ENCODE results near the gene FAU. TPM values are rescaled to one million over a fixed set of nuclear protein-coding genes. Genes with fewer than 3 reads are reported as not detected.

The FAU gene
- total and polyA plus RNA-seq, 7 donors, result 465 to 798 (median 639) TPM

DNA sequence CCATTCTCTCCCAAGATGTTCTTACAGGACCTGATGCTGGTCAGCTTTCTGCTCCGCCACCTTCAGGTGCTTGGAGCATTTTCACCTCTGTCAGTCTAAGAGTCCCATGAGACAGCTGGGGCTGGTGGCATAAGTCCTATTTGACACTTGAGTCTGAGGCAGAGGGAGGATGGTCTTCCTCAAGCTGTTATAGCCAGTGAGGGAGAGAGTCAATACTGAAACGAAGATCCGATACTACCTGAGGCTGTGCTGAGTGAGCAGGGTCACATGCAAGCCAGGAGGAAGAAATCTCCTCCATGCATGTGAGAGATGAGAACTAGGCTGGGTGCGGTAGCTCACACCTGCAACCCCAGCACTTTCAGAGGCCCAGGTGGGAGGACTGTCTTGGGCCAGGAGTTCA is 32.3 kb downstream of the FAU start:
- DNase-seq, result no peak
- no peak overlapping the region for H3K4me3 ChIP-seq
- H3K4me1 ChIP-seq, result peaks cover 12% of the 10 kb centered on the region
- intact Hi-C loops (cut with DNase I), result no loop called here
- no peak for ATAC-seq
- H3K27ac ChIP-seq, result no peak overlapping the region
- peaks cover 3 to 50% of the 10 kb centered on the region in 2 donors for H3K36me3 ChIP-seq (ENCODE audit: insufficient read depth in 1 of 2, low read depth in 1 of 2)
- no peak for TF ChIP-seq CTCF (IDR thresholded peaks at IDR 0.05)
- H3K9me3 ChIP-seq, result no peaks in the 10 kb centered on the region
- H3K27me3 ChIP-seq (ENCODE audit: insufficient read depth in 3 of 3, low read length in 2 of 3), result no peaks in the 10 kb centered on the region
- WGBS, 3 donors, result 92 to 95% (median 94%) methylated on average over 4 of the region's 4 CpGs

- TF ChIP-seq CTCF (IDR thresholded peaks at IDR 0.05), result no peak
- Histone ChIP-seq H3K36me3 (ENCODE audit: insufficient read depth in 1 of 2, low read depth in 1 of 2) (peaks cover 3 to 50% of the 10 kb centered on the region in 2 donors), H3K4me3 (no peak overlapping the region), H3K4me1 (peaks cover 23% of the 10 kb centered on the region), H3K27ac (no peak overlapping the region), H3K9me3 (no peaks in the 10 kb centered on the region), H3K27me3 (ENCODE audit: insufficient read depth in 3 of 3, low read length in 2 of 3) (no peaks in the 10 kb centered on the region)
- no peak for ATAC-seq
- 89 to 91% (median 90%) methylated on average over 15 of the region's 15 CpGs for WGBS, 3 donors
- intact Hi-C loops (cut with DNase I), result no loop called here
- no peak for DNase-seq
These were observed 34.1 kb downstream of the FAU start for GRCh38 chr11:65087827-65088226.

DNA sequence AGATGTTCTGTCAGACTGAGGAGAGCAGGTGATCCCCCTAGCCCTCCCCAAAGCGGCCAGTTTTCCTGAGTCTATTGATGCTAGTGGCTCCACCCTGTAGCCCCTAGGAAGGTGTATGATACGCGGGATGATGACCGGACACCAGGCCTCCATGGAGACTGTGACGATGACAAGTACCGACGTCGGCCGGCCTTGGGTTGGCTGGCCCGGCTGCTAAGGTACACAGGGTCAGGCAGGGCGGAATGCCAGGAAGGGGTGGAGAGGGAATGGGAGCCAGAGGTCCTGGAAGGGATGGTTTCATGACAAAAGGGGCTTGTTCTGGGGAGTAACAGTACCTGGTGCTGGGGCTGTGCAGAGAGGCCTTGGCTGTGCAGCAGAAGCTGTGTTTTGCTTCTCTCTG is 34.7 kb downstream of the FAU start:
- H3K36me3 ChIP-seq (ENCODE audit: insufficient read depth in 1 of 2, low read depth in 1 of 2), result peaks cover 3 to 50% of the 10 kb centered on the region in 2 donors
- peaks cover 23% of the 10 kb centered on the region for H3K4me1 ChIP-seq
- no peak for TF ChIP-seq CTCF (IDR thresholded peaks at IDR 0.05)
- intact Hi-C loops (cut with DNase I), result no loop called here
- no peak overlapping the region for H3K4me3 ChIP-seq
- DNase-seq (no peak), ATAC-seq (no peak)
- WGBS, 3 donors, result 84 to 91% (median 88%) methylated on average over 11 of the region's 11 CpGs
- H3K27ac ChIP-seq, result no peak overlapping the region
- H3K27me3 ChIP-seq (ENCODE audit: insufficient read depth in 3 of 3, low read length in 2 of 3), result no peaks in the 10 kb centered on the region
- H3K9me3 ChIP-seq, result no peaks in the 10 kb centered on the region

DNA sequence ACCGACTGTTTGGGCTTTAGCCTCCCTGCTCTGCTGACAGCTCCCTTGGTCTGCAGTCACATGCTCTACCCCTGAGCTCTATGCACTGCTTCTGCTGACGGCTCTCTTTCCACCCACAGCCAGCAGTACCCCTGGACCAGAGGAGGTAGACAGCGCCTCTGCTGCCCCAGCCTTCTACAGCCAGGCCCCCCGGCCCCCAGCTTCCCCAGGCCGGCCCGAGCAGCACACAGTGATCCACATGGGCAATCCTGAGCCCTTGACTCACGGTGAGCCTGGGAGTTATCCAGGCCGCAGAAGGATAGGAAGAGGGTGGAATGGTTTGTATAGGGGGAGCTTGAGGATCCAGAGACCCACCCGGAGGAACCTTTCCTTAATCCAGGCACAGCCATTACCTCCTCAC is 35.1 kb downstream of the FAU start:
- Histone ChIP-seq H3K4me1 (peaks cover 23% of the 10 kb centered on the region), H3K4me3 (no peak overlapping the region), H3K27ac (no peak overlapping the region), H3K27me3 (ENCODE audit: insufficient read depth in 3 of 3, low read length in 2 of 3) (no peaks in the 10 kb centered on the region), H3K36me3 (ENCODE audit: insufficient read depth in 1 of 2, low read depth in 1 of 2) (peaks cover 3 to 50% of the 10 kb centered on the region in 2 donors), H3K9me3 (no peaks in the 10 kb centered on the region)
- WGBS, 3 donors, result 88 to 91% (median 90%) methylated on average over 9 of the region's 9 CpGs
- TF ChIP-seq CTCF (IDR thresholded peaks at IDR 0.05), result no peak
- no peak for ATAC-seq
- DNase-seq, result no peak
- intact Hi-C loops (cut with DNase I), result no loop called here

- no peak for TF ChIP-seq CTCF (IDR thresholded peaks at IDR 0.05)
- no peak overlapping the region for H3K27ac ChIP-seq
- DNase-seq, result no peak
- H3K4me3 ChIP-seq, result peak overlapping the region; percentile 84
- H3K27me3 ChIP-seq (ENCODE audit: insufficient read depth in 3 of 3, low read length in 2 of 3), result no peaks in the 10 kb centered on the region
- ATAC-seq, result no peak
- WGBS, 3 donors, result 86 to 90% (median 86%) methylated on average over 4 of the region's 4 CpGs
- intact Hi-C loops (cut with DNase I), result loop anchor here in 1 of 2 donors (2.0 kb wide), 1 partner anchor 35 kb away; no protein-coding TSS in a partner anchor
- H3K4me1 ChIP-seq, result peaks cover 23% of the 10 kb centered on the region
- peaks cover 3 to 50% of the 10 kb centered on the region in 2 donors for H3K36me3 ChIP-seq (ENCODE audit: insufficient read depth in 1 of 2, low read depth in 1 of 2)
- no peaks in the 10 kb centered on the region for H3K9me3 ChIP-seq
These were observed 36.5 kb downstream of the FAU start for GRCh38 chr11:65085446-65085845.

All from psoas muscle (tissue), 8 donors.